Astrocyte of the cerebellum (primary cell): ENCODE measurements around the gene CTIF.

Experiments used
- DNase-seq: peaks from one replicate; pipeline ENCODE4 v3.0.0-alpha.2; 2011; ENCODE audit warnings: low read depth
- H3K4me3 ChIP-seq: 2 replicates; pipeline ENCODE4 v1.5.1; 2011; ENCODE audit warnings: mild to moderate bottlenecking, low read depth, low read length, moderate library complexity
- in situ Hi-C: cut with HindIII; loops from 2 replicates; pipeline ENCODE4 v1.10.0; 2017; ENCODE audit warnings: low sequenced_read_pairs
- TF ChIP-seq, protein P1 (sequence below): IDR thresholded peaks from 2 replicates; pipeline ENCODE4 v1.5.1; 2012; ENCODE audit warnings: low read length, low read depth, moderate library complexity, mild to moderate bottlenecking; ENCODE audit errors: missing control alignments

CTIF gene

GRCh38 chr18:48858676-48859075 is 319.8 kb downstream of the CTIF start:
- in situ Hi-C loops, result no loop called here
- no peak for DNase-seq
- H3K4me3 ChIP-seq, result no peak overlapping the region
- TF ChIP-seq, protein P1, sequence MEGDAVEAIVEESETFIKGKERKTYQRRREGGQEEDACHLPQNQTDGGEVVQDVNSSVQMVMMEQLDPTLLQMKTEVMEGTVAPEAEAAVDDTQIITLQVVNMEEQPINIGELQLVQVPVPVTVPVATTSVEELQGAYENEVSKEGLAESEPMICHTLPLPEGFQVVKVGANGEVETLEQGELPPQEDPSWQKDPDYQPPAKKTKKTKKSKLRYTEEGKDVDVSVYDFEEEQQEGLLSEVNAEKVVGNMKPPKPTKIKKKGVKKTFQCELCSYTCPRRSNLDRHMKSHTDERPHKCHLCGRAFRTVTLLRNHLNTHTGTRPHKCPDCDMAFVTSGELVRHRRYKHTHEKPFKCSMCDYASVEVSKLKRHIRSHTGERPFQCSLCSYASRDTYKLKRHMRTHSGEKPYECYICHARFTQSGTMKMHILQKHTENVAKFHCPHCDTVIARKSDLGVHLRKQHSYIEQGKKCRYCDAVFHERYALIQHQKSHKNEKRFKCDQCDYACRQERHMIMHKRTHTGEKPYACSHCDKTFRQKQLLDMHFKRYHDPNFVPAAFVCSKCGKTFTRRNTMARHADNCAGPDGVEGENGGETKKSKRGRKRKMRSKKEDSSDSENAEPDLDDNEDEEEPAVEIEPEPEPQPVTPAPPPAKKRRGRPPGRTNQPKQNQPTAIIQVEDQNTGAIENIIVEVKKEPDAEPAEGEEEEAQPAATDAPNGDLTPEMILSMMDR, result no peak

DNA sequence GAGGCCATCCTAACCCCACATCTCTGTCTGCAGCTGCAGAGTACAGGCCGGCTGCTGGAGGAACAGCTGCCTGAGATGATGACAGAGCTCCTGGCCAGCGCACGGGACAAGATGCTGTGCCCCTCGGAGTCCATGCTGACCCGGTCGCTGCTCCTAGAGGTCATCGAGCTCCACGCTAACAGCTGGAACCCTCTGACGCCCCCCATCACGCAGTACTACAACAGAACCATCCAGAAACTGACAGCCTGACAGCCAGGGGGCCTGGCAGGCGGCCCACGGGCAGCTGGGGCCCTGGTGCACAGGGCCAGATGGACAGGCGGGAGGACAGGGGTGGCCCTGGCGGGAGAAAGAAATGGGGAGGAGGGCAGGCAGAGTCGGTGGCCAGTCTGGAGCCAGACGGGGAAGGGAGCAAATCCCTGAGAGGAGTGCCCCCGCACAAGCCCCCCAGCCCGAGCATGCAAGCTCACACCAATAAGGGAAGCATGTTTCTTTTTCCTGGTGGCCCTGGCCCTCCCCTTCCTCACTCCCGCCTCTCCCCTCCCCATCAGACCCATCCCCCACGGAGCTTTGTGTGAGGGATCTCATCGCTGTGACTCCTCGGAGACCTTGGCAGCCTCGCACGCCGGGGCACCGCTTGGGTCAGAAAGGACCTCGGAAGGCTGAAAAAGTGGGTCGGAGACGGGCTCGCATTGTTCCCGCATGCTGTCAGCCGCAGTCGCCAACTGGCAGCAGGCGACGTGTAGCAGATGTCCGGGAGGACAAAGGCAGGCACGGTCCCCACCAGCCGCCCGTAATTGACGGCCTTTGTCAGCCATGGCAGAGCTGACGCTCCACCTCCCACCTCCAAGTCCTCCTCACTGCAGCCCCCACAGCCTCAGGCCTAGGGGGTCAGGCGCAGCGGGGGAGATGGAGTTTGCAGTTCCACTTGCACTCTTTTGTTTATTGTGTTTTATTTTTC is 320.8 kb downstream of the CTIF start:
- H3K4me3 ChIP-seq, result no peak overlapping the region
- no peak for DNase-seq
- in situ Hi-C loops, result no loop called here
- TF ChIP-seq, protein P1, result no peak

DNA sequence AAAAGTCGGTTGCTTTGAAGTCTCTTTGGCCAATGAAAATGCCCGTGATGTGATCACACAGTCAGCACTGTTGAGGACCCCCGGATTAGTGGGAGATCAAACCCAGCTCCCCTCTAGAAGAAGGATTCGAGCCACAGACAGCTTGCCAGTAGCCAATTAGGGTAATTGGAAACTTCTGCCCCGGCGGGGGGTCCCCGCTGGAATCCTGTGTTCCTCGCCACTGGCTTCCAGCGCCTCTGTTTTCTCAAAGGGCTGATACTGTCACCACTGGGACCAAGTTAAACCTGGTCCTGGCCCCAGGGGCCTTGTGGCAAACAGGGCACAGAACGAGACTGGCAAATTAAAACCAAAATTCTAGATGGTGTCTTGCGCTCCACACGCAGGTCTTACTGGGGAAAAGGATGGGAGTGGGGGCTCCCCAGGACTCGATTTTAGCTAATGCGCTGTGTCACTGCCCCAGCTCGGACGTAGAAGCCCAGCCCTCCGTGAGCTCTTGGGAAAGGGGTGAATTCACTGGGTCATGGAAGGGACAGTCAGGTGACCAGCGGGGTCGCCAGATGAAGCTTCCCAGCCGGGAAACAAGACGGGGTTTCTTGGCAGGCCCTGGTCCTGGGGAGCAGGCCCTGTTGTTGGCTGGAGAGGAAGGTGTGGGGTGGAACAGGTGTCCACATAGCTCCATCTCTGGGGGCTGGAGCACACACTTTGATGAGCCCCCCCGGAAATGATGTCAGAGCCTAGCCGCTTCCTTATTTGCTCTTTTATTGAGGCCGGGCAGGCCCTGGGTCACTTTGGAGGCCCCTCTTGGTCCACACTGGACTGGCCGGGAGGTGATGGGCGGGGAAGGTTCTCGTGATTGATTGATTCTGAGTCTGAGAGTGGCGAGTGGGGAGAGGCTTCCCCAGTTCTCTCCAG is 321.7 kb downstream of the CTIF start:
- in situ Hi-C loops, result no loop called here
- TF ChIP-seq, protein P1, result no peak
- H3K4me3 ChIP-seq, result no peak overlapping the region
- no peak for DNase-seq

DNA sequence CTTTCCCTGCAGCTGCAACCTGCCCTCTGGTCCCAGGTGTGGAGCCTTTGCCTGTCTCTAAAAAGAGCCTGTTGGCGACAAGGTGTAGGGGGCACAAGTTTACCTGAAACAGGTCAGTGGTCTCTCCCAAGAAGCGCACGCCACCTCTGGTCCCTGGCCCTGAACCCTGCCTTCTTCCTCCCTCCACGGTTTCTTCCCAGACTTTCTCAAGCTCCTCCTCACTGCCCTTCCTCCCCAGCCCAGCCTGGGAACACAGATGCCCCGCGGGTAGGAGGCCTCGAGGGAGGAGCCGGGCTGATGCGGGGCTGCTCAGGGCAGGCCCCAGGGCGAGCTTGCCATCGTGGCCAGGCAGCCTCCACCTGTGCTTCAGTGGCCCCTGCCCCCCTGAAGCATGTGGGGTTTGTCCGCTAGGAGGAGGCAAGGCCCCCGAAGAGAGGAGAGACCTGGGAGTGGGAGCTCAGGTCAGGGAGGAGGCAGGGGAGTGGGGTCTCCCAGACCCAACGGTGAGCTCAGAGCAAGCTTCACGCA is 322.4 kb downstream of the CTIF start:
- in situ Hi-C loops, result no loop called here
- no peak for DNase-seq
- TF ChIP-seq, protein P1, result no peak
- no peak overlapping the region for H3K4me3 ChIP-seq

GRCh38 chr18:48862132-48862531 is 323.3 kb downstream of the CTIF start:
- in situ Hi-C loops, result no loop called here
- TF ChIP-seq, protein P1, result no peak

GRCh38 chr18:48862678-48863270 is 323.9 kb downstream of the CTIF start:
- DNase-seq, result no peak
- TF ChIP-seq, protein P1, result no peak

More at GRCh38 chr18:48862132-48862531, 323.3 kb downstream of the CTIF start:
- no peak for DNase-seq
- H3K4me3 ChIP-seq, result no peak overlapping the region

More at GRCh38 chr18:48862678-48863270, 323.9 kb downstream of the CTIF start:
- no peak overlapping the region for H3K4me3 ChIP-seq
- in situ Hi-C loops, result no loop called here
